SK-N-SH treated with all-trans-retinoic acid at 6 μM for 48 hours (cell line): ENCODE measurements around the gene DNAJC15.
"Not testable (repeated sequence)": the region's sequence is repeated elsewhere in the genome, so short reads cannot be mapped to it uniquely, and the experiment has no call there.

ENCODE experiments used
- CSRNP3 ChIP-seq: fragments of 250-450 bp; sonication (Bioruptor Pico); IDR thresholded peaks from 2 replicates; pipeline ENCODE4 v1.5.1; 2021; ENCODE audit warnings: mild to moderate bottlenecking, moderate library complexity
- PATZ1 ChIP-seq: fragments of 250-450 bp; sonication (Bioruptor Pico); IDR thresholded peaks from 2 replicates; pipeline ENCODE4 v1.8.0; 2020; ENCODE audit warnings: mild to moderate bottlenecking, moderate library complexity, borderline replicate concordance
- ZNF8 ChIP-seq: fragments of 450-650 bp; formaldehyde crosslinking; IDR thresholded peaks from 2 replicates; pipeline ENCODE4 v1.5.0; 2020; ENCODE audit warnings: mild to moderate bottlenecking, moderate library complexity

GRCh38 chr13:43075511-43075902, 52.1 kb downstream of the DNAJC15 start:
- TF ChIP-seq CSRNP3 (CRISPR knock-in tag); PATZ1; ZNF8 (CRISPR knock-in tag): not testable (repeated sequence)
